GM12878 (cell line): Measurements from ENCODE around the gene RNF167. TPM values are rescaled to one million over a fixed set of nuclear protein-coding genes. Genes with fewer than 3 reads are reported as not detected.

Source experiments
- BMI1 ChIP-seq: fragments of 450-650 bp; IDR thresholded peaks from 2 replicates; pipeline ENCODE4 v1.6.1; 2016; ENCODE audit warnings: mild to moderate bottlenecking, moderate library complexity, borderline replicate concordance
- BRCA1 ChIP-seq: IDR thresholded peaks from 2 replicates; pipeline ENCODE4 v1.6.1; 2011; ENCODE audit warnings: low read depth, low read length, improper control_type of control experiment
- CHD2 ChIP-seq: IDR thresholded peaks from 2 replicates; pipeline ENCODE4 v1.6.1; 2011; ENCODE audit warnings: low read depth, low read length, improper control_type of control experiment, borderline replicate concordance
- KDM1A ChIP-seq: fragments of 200-600 bp; sonication (generic); IDR thresholded peaks from 2 replicates; pipeline ENCODE4 v1.6.1; 2016; ENCODE audit warnings: borderline replicate concordance
- KLF5 ChIP-seq: fragments of 450-650 bp; IDR thresholded peaks from 2 replicates; pipeline ENCODE4 v1.6.1; 2014; ENCODE audit warnings: mild to moderate bottlenecking; ENCODE audit not compliant: partially characterized antibody
- MEF2A ChIP-seq: IDR thresholded peaks from 2 replicates; pipeline ENCODE4 v1.6.1; 2011; ENCODE audit warnings: low read depth, mild to moderate bottlenecking, low read length, moderate library complexity; ENCODE audit not compliant: insufficient read depth
- MEF2B ChIP-seq: fragments of 450-650 bp; IDR thresholded peaks from 2 replicates; pipeline ENCODE4 v1.6.1; 2018; ENCODE audit warnings: mild to moderate bottlenecking, moderate library complexity; ENCODE audit not compliant: partially characterized antibody, poor library complexity, severe bottlenecking
- MTA2 ChIP-seq: fragments of 450-650 bp; IDR thresholded peaks from 2 replicates; pipeline ENCODE4 v1.6.1; 2016; ENCODE audit warnings: low read depth, mild to moderate bottlenecking, moderate library complexity
- MXI1 ChIP-seq: fragments of 150-350 bp; IDR thresholded peaks from 2 replicates; pipeline ENCODE4 v1.6.1; 2011; ENCODE audit warnings: low read depth, mild to moderate bottlenecking, inconsistent platforms, low read length, improper control_type of control experiment
- NBN ChIP-seq: fragments of 450-650 bp; IDR thresholded peaks from 2 replicates; pipeline ENCODE4 v1.6.1; 2016
- NR2C1 ChIP-seq: fragments of 450-650 bp; IDR thresholded peaks from 2 replicates; pipeline ENCODE4 v1.6.1; 2017; ENCODE audit warnings: antibody characterized with exemption, mild to moderate bottlenecking, moderate library complexity
- NR2C2 ChIP-seq: IDR thresholded peaks from 2 replicates; pipeline ENCODE4 v1.6.1; 2011; ENCODE audit warnings: borderline replicate concordance, low read depth; ENCODE audit not compliant: control insufficient read depth, insufficient read length
- NR2F1 ChIP-seq: fragments of 450-650 bp; conservative IDR thresholded peaks from 2 replicates; pipeline ENCODE4 v1.6.1; 2017; ENCODE audit warnings: mild to moderate bottlenecking
- NRF1 ChIP-seq: conservative IDR thresholded peaks from 2 replicates; pipeline ENCODE4 v1.6.1; 2011; ENCODE audit warnings: mild to moderate bottlenecking, low read depth, low read length, improper control_type of control experiment
- PML ChIP-seq: IDR thresholded peaks from 2 replicates; pipeline ENCODE4 v1.6.1; 2012; ENCODE audit warnings: low read length, inconsistent platforms
- POLR2AphosphoS2 ChIP-seq: IDR thresholded peaks from 2 replicates; pipeline ENCODE4 v1.6.1; 2011; ENCODE audit warnings: low read depth, mild to moderate bottlenecking, low read length, improper control_type of control experiment, moderate library complexity
- RELA ChIP-seq: fragments of 450-650 bp; IDR thresholded peaks from 2 replicates; pipeline ENCODE4 v1.8.0; 2014; ENCODE audit warnings: borderline replicate concordance; ENCODE audit not compliant: partially characterized antibody
- RELB ChIP-seq: fragments of 450-650 bp; IDR thresholded peaks from 2 replicates; pipeline ENCODE4 v1.6.1; 2017; ENCODE audit warnings: low read depth, mild to moderate bottlenecking, moderate library complexity
- TBL1XR1 ChIP-seq: IDR thresholded peaks from 2 replicates; pipeline ENCODE4 v1.6.1; 2012; ENCODE audit warnings: low read depth, low read length, improper control_type of control experiment
- ZBED1 ChIP-seq: IDR thresholded peaks from 2 replicates; pipeline ENCODE4 v1.6.1; 2016; ENCODE audit warnings: borderline replicate concordance
- ZNF24 ChIP-seq: fragments of 450-650 bp; IDR thresholded peaks from 2 replicates; pipeline ENCODE4 v1.6.1; 2017; ENCODE audit warnings: antibody characterized with exemption, mild to moderate bottlenecking
- ZNF274 ChIP-seq: IDR thresholded peaks from one replicate; pipeline ENCODE4 v1.8.0; 2011; ENCODE audit not compliant: insufficient read length, insufficient read depth
- polyA plus RNA-seq, 11 experiments: library from polyadenylated mRNA; depleted of rRNA in 4 of 11; unstranded in 6 of 11; stranded (reverse) in 5 of 11; fragments of >200 nt; fragmentation: Nextera tagmentation in 4 of 11; fragmentation: Illumina TruSeq in 1 of 11; extraction: Ambion mirVana in 4 of 11; extraction: Trizol in 1 of 11; gene quantifications; 1 replicate in 1 of 11; 2 replicates in 10 of 11; pipeline versions ENCODE4 v1.2.1 to v1.2.3, GENCODE V29; 2011 to 2016; ENCODE audit warnings: inconsistent platforms in 2 of 11, missing spikeins in 2 of 11, low read depth in 1 of 11
- total RNA-seq, 4 experiments: library from RNA; depleted of rRNA in 3 of 4; stranded (reverse); fragments of >200 nt in 3 of 4; fragmentation: Illumina TruSeq in 1 of 4; extraction: Trizol in 1 of 4; gene quantifications; 2 replicates each; pipeline versions ENCODE4 v1.2.1 to v1.2.3, GENCODE V29; 2013 to 2021
- TF ChIP-seq, protein P1 (sequence below): IDR thresholded peaks from 2 replicates; pipeline ENCODE4 v1.6.1; 2011; ENCODE audit warnings: borderline replicate concordance, low read depth, mild to moderate bottlenecking, moderate library complexity, low read length; ENCODE audit not compliant: insufficient read depth, poor library complexity, severe bottlenecking
- TF ChIP-seq, protein P2 (sequence below): fragments of 150-350 bp; IDR thresholded peaks from 2 replicates; pipeline ENCODE4 v1.6.1; 2016; ENCODE audit warnings: low read depth, low read length

Gene RNF167
- total and polyA plus RNA-seq, 10 of the 15 experiments (the other 5 are each of a cell fraction or from before 2014, with no cell fraction given), result 33.6 to 147 (median 57.6) TPM

DNA sequence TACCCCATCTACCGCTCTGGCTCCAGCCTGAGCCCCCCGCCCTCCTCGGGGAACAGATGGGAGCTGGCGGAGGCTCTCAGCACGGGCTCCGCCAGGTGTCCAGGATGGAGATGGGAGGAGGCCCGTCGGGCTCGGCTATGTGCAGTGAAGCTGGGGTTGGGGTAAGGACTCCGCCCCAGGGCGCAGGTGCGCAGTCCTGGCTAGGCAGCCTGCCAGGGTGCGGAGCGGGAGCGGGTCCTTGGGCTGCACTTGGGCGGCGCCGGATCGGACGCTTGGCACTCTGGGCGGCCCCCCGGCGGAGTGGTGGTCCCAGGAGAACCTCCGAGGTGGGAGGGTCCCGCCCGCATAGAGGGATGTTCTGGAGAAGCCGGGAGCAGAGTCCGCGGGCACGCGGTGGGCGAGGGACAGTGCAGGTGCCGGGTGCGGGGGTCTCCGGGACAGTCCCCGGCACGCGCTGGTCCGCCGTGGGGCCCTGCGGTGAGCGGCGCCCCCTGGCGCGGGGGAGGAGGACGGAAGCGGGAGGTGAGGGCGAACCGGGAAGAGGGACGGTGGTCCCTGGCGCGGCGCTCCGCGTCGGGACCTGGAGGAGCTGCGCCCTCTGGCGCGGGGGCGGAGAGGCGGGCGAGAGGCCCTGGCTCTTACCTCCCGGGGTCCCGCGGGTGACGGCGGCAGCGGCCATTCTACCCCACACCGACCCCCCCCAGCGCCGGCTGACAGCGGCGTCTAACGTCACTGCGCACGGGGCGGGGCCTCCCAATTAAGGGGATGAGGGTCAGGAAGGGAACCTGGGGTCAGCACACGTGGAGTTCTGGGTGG lies 47.1 kb downstream of the RNF167 start, which contains the start of gene CAMTA2 (continued):
- TF ChIP-seq, protein P1, sequence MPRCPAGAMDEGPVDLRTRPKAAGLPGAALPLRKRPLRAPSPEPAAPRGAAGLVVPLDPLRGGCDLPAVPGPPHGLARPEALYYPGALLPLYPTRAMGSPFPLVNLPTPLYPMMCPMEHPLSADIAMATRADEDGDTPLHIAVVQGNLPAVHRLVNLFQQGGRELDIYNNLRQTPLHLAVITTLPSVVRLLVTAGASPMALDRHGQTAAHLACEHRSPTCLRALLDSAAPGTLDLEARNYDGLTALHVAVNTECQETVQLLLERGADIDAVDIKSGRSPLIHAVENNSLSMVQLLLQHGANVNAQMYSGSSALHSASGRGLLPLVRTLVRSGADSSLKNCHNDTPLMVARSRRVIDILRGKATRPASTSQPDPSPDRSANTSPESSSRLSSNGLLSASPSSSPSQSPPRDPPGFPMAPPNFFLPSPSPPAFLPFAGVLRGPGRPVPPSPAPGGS, result peak; percentile 14
- TF ChIP-seq NBN (no peak), NR2C1 (peak; percentile 51; the same call in 1 of the 2 replicates), MEF2B (peak; percentile 39), NR2F1 (peak; percentile 96), NR2C2 (no peak), MEF2A (no peak), NRF1 (no peak), RELA (peak; percentile 27), ZNF274 (no peak), CHD2 (no peak; the same call in 1 of the 2 replicates), ZNF24 (no peak), BMI1 (no peak), MXI1 (peak; percentile 92), TBL1XR1 (no peak), RELB (peak; percentile 47; the same call in 1 of the 2 replicates), ZBED1 (no peak), BRCA1 (no peak), MTA2 (no peak), KDM1A (no peak), POLR2AphosphoS2 (peak; percentile 45; the same call in 1 of the 2 replicates), KLF5 (peak; percentile 48), PML (no peak; the same call in 1 of the 2 replicates)
- TF ChIP-seq, protein P2, sequence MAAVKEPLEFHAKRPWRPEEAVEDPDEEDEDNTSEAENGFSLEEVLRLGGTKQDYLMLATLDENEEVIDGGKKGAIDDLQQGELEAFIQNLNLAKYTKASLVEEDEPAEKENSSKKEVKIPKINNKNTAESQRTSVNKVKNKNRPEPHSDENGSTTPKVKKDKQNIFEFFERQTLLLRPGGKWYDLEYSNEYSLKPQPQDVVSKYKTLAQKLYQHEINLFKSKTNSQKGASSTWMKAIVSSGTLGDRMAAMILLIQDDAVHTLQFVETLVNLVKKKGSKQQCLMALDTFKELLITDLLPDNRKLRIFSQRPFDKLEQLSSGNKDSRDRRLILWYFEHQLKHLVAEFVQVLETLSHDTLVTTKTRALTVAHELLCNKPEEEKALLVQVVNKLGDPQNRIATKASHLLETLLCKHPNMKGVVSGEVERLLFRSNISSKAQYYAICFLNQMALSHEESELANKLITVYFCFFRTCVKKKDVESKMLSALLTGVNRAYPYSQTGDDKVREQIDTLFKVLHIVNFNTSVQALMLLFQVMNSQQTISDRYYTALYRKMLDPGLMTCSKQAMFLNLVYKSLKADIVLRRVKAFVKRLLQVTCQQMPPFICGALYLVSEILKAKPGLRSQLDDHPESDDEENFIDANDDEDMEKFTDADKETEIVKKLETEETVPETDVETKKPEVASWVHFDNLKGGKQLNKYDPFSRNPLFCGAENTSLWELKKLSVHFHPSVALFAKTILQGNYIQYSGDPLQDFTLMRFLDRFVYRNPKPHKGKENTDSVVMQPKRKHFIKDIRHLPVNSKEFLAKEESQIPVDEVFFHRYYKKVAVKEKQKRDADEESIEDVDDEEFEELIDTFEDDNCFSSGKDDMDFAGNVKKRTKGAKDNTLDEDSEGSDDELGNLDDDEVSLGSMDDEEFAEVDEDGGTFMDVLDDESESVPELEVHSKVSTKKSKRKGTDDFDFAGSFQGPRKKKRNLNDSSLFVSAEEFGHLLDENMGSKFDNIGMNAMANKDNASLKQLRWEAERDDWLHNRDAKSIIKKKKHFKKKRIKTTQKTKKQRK, result no peak
